GM21390 (cell line): Measurements from ENCODE around the gene LDLRAD4.

Source experiments
- ATAC-seq: cut with Tn5 transposase; IDR thresholded peaks from one replicate; pipeline ENCODE4 v1.9.1; 2021; ENCODE audit not compliant: unreplicated experiment

LDLRAD4 gene

GRCh38 chr18:13280070-13280795 is 61.7 kb downstream of the LDLRAD4 start:
- no peak for ATAC-seq

- no peak for ATAC-seq
Observed at GRCh38 chr18:13281406-13281805, 62.8 kb downstream of the LDLRAD4 start.

GRCh38 chr18:13283746-13284145 is 65.2 kb downstream of the LDLRAD4 start:
- no peak for ATAC-seq

GRCh38 chr18:13284330-13285027 is 65.9 kb downstream of the LDLRAD4 start:
- no peak for ATAC-seq

- ATAC-seq, result no peak
Observed at GRCh38 chr18:13285874-13286273, 67.3 kb downstream of the LDLRAD4 start.

- no peak for ATAC-seq
Observed at GRCh38 chr18:13286456-13287125, 68.0 kb downstream of the LDLRAD4 start.

GRCh38 chr18:13287372-13287771 is 68.8 kb downstream of the LDLRAD4 start:
- no peak for ATAC-seq

GRCh38 chr18:13288509-13289133 is 70.1 kb downstream of the LDLRAD4 start:
- ATAC-seq, result no peak

GRCh38 chr18:13289481-13290205 is 71.1 kb downstream of the LDLRAD4 start:
- no peak for ATAC-seq

- no peak for ATAC-seq
Observed at GRCh38 chr18:13290856-13291271, 72.3 kb downstream of the LDLRAD4 start.

- ATAC-seq, result no peak
Observed at GRCh38 chr18:13291299-13291698, 72.7 kb downstream of the LDLRAD4 start.

GRCh38 chr18:13291745-13292447 is 73.3 kb downstream of the LDLRAD4 start:
- no peak for ATAC-seq

- ATAC-seq, result no peak
Observed at GRCh38 chr18:13292736-13293135, 74.2 kb downstream of the LDLRAD4 start.

- no peak for ATAC-seq
Observed at GRCh38 chr18:13294309-13294708, 75.7 kb downstream of the LDLRAD4 start.

GRCh38 chr18:13295894-13296293 is 77.3 kb downstream of the LDLRAD4 start:
- ATAC-seq, result no peak

- no peak for ATAC-seq
Observed at GRCh38 chr18:13296867-13297574, 78.5 kb downstream of the LDLRAD4 start.

- ATAC-seq, result no peak
Observed at GRCh38 chr18:13298262-13298661, 79.7 kb downstream of the LDLRAD4 start.

GRCh38 chr18:13300029-13300428 is 81.5 kb downstream of the LDLRAD4 start:
- no peak for ATAC-seq

- no peak for ATAC-seq
Observed at GRCh38 chr18:13300796-13301195, 82.2 kb downstream of the LDLRAD4 start.

GRCh38 chr18:13302040-13302439 is 83.5 kb downstream of the LDLRAD4 start:
- ATAC-seq, result no peak
